SK-N-SH (cell line): ENCODE results near the gene NTM. TPM values are rescaled to one million over a fixed set of nuclear protein-coding genes. Genes with fewer than 3 reads are reported as not detected.

Experiments used
- CTCF ChIA-PET: fragments of 300-600, 350-600 bp; formaldehyde crosslinking; extraction: SDS; loops from one replicate; lab custom pipeline; 2021; lab: Yijun Ruan, JAX
- POLR2A ChIA-PET: fragments of 350-600 bp; sonication (Branson Sonifier 250); formaldehyde crosslinking; extraction: SDS; loops from one replicate; lab custom pipeline; 2020; ENCODE audit warnings: antibody characterized with exemption, inconsistent platforms; lab: Yijun Ruan, JAX
- DNase-seq: peaks from one replicate; pipeline ENCODE4 v3.0.0; 2012
- H2AFZ ChIP-seq: fragments of 200-600 bp; sonication (generic); 2 replicates; pipeline ENCODE4 v1.8.1; 2016; ENCODE audit warnings: antibody characterized with exemption, mild to moderate bottlenecking, low read depth
- H3F3A ChIP-seq: fragments of 200-600 bp; sonication (generic); replicated peaks from 2 replicates; pipeline ENCODE3; 2016; ENCODE audit warnings: antibody characterized with exemption, mild to moderate bottlenecking; ENCODE audit not compliant: insufficient read depth
- H3K27ac ChIP-seq, 2 experiments: fragments of 200-500 bp in 1 of 2; fragments of 200-600 bp in 1 of 2; sonication (Bioruptor generic) in 1 of 2; sonication (generic), shearing (Covaris generic) in 1 of 2; 2 replicates each; pipeline versions ENCODE4 v1.5.1 to v1.6.1; 2014 to 2016; ENCODE audit warnings: low read depth in 2 of 2, inconsistent platforms in 1 of 2, low read length in 1 of 2, mild to moderate bottlenecking in 1 of 2, mixed read lengths in 1 of 2
- H3K27me3 ChIP-seq: fragments of 200-600 bp; sonication (generic), shearing (Covaris generic); 2 replicates; pipeline ENCODE4 v1.6.1; 2016; ENCODE audit warnings: mixed run types; ENCODE audit not compliant: insufficient read depth
- H3K36me3 ChIP-seq, 2 experiments: fragments of 200-500 bp in 1 of 2; fragments of 200-600 bp in 1 of 2; sonication (Bioruptor generic) in 1 of 2; sonication (generic) in 1 of 2; replicated peaks in 1 of 2; 2 replicates each; pipeline versions ENCODE3 to v1.5.1; 2014 to 2016; ENCODE audit warnings: low read length in 1 of 2, mild to moderate bottlenecking in 1 of 2; ENCODE audit not compliant: insufficient read depth in 2 of 2, control insufficient read depth in 1 of 2
- H3K4me1 ChIP-seq, 2 experiments: fragments of 200-500 bp in 1 of 2; fragments of 200-600 bp in 1 of 2; sonication (Bioruptor generic) in 1 of 2; sonication (generic), shearing (Covaris generic) in 1 of 2; 2 replicates each; pipeline versions ENCODE4 v1.5.1 to v1.6.1; 2014 to 2016; ENCODE audit warnings: low read depth in 1 of 2, low read length in 1 of 2, mixed run types in 1 of 2; ENCODE audit not compliant: insufficient read depth in 2 of 2, control insufficient read depth in 1 of 2
- H3K4me2 ChIP-seq: fragments of 200-600 bp; sonication (generic), shearing (Covaris generic); 2 replicates; pipeline ENCODE4 v1.6.1; 2017; ENCODE audit warnings: mixed run types
- H3K4me3 ChIP-seq, 2 experiments: fragments of 200-500 bp in 1 of 2; fragments of 200-600 bp in 1 of 2; sonication (Bioruptor generic) in 1 of 2; sonication (generic), shearing (Covaris generic) in 1 of 2; 2 replicates each; pipeline versions ENCODE4 v1.5.1 to v1.8.1; 2014 to 2016; ENCODE audit warnings: low read depth in 2 of 2, inconsistent platforms in 1 of 2, low read length in 1 of 2, mild to moderate bottlenecking in 1 of 2, mixed read lengths in 1 of 2, moderate library complexity in 1 of 2
- H3K79me2 ChIP-seq: fragments of 200-600 bp; sonication (generic); 2 replicates; pipeline ENCODE4 v1.8.1; 2017; ENCODE audit warnings: mild to moderate bottlenecking; ENCODE audit not compliant: insufficient read depth
- H3K9ac ChIP-seq: fragments of 200-600 bp; sonication (generic); 2 replicates; pipeline ENCODE4 v1.6.1; 2017; ENCODE audit warnings: mixed run types
- H3K9me2 ChIP-seq: fragments of 200-600 bp; sonication (generic); 2 replicates; pipeline ENCODE4 v1.6.1; 2017; ENCODE audit warnings: mixed run types
- H3K9me3 ChIP-seq: fragments of 200-600 bp; sonication (generic); 2 replicates; pipeline ENCODE4 v1.6.1; 2017; ENCODE audit warnings: mixed run types, mild to moderate bottlenecking, moderate library complexity
- H4K20me1 ChIP-seq: fragments of 200-600 bp; sonication (generic); 2 replicates; pipeline ENCODE4 v1.6.1; 2017; ENCODE audit warnings: mild to moderate bottlenecking, mixed run types; ENCODE audit not compliant: insufficient read depth
- CHD2 ChIP-seq: fragments of 150-350 bp; IDR thresholded peaks from 2 replicates; pipeline ENCODE4 v1.6.1; 2018; ENCODE audit warnings: low read length; ENCODE audit not compliant: partially characterized antibody
- EP300 ChIP-seq, 2 experiments: IDR thresholded peaks; 2 replicates each; pipeline versions ENCODE4 v1.4.0 to v1.6.1; 2012; ENCODE audit warnings: borderline replicate concordance in 1 of 2, low read depth in 1 of 2, low read length in 1 of 2
- EZH2phosphoT487 ChIP-seq: fragments of 200-600 bp; sonication (generic); IDR thresholded peaks from 2 replicates; pipeline ENCODE4 v1.6.1; 2017; ENCODE audit warnings: low read depth, mixed run types, mild to moderate bottlenecking, antibody characterized with exemption, moderate library complexity, borderline replicate concordance
- FOSL2 ChIP-seq: IDR thresholded peaks from 2 replicates; pipeline ENCODE4 v1.4.0; 2012; ENCODE audit warnings: low read depth, mild to moderate bottlenecking, moderate library complexity, borderline replicate concordance
- GABPA ChIP-seq: IDR thresholded peaks from 2 replicates; pipeline ENCODE4 v1.4.0; 2012; ENCODE audit warnings: low read depth, mild to moderate bottlenecking
- MEF2A ChIP-seq: IDR thresholded peaks from 2 replicates; pipeline ENCODE4 v1.4.0; 2012; ENCODE audit warnings: low read depth, borderline replicate concordance
- NRF1 ChIP-seq: IDR thresholded peaks from 2 replicates; pipeline ENCODE4 v1.6.1; 2012; ENCODE audit warnings: low read depth, mild to moderate bottlenecking, low read length
- PBX3 ChIP-seq: IDR thresholded peaks from 2 replicates; pipeline ENCODE4; 2012
- REST ChIP-seq: IDR thresholded peaks from 2 replicates; pipeline ENCODE4 v1.6.1; 2012; ENCODE audit warnings: mild to moderate bottlenecking, low read depth, low read length, moderate library complexity
- RXRA ChIP-seq: IDR thresholded peaks from 2 replicates; pipeline ENCODE4 v1.4.0; 2012; ENCODE audit warnings: low read depth, mild to moderate bottlenecking, borderline replicate concordance
- SIN3A ChIP-seq: IDR thresholded peaks from 2 replicates; pipeline ENCODE4 v1.6.1; 2012; ENCODE audit warnings: low read depth, mild to moderate bottlenecking, low read length, moderate library complexity, borderline replicate concordance
- SMC3 ChIP-seq: IDR thresholded peaks from 2 replicates; pipeline ENCODE4 v1.6.1; 2012; ENCODE audit warnings: low read depth, low read length, improper control_type of control experiment
- TAF1 ChIP-seq: IDR thresholded peaks from 2 replicates; pipeline ENCODE4 v1.6.1; 2012; ENCODE audit warnings: low read depth, mild to moderate bottlenecking, low read length, moderate library complexity, borderline replicate concordance
- TEAD4 ChIP-seq: IDR thresholded peaks from 2 replicates; pipeline ENCODE4 v1.4.0; 2012; ENCODE audit warnings: mild to moderate bottlenecking, borderline replicate concordance; ENCODE audit not compliant: insufficient read depth
- ZBTB33 ChIP-seq: IDR thresholded peaks from 2 replicates; pipeline ENCODE4 v1.4.0; 2012; ENCODE audit warnings: low read depth, borderline replicate concordance
- WGBS: methylation state at CpG from one replicate; pipeline ENCODE4 v1.1.6; 2017; ENCODE audit warnings: low lambda C conversion rate; 5-methylcytosine and 5-hydroxymethylcytosine counted together
- polyA plus RNA-seq, 3 experiments: library from polyadenylated mRNA; depleted of rRNA; stranded (reverse); fragments of >200 nt; gene quantifications; 2 replicates each; pipeline ENCODE4 v1.2.3, GENCODE V29; 2012

The NTM gene
- polyA plus RNA-seq, 1 of the 3 experiments (the other 2 are of a cell fraction), result 20.0 TPM

GRCh38 chr11:131823772-131824171 lies 453.4 kb downstream of the NTM start (continued):
- no peak for TF ChIP-seq REST
- TF ChIP-seq EZH2phosphoT487, result no peak
- TF ChIP-seq PBX3, result no peak
- TF ChIP-seq EP300 (IDR thresholded peaks at IDR 0.05; ENCODE audit: borderline replicate concordance in 1 of 2, low read depth in 1 of 2, low read length in 1 of 2), result no peak
- TF ChIP-seq SIN3A, result no peak
- TF ChIP-seq FOSL2, result no peak

- no peak for DNase-seq
- H3K27ac ChIP-seq, result no peak overlapping the region
- no peaks in the 10 kb centered on the region for H4K20me1 ChIP-seq
- WGBS, result 31% methylated on average over 3 of the region's 3 CpGs
- no peaks in the 10 kb centered on the region for H3K36me3 ChIP-seq
- no peaks in the 10 kb centered on the region for H3K79me2 ChIP-seq
- CTCF ChIA-PET, result interaction anchor here (1.0 kb wide), 2 partner anchors 22 to 77 kb away, joined by 3 to 5 read pairs; no protein-coding TSS in a partner anchor
- no peaks in the 10 kb centered on the region for H3K4me1 ChIP-seq
- no peaks in the 10 kb centered on the region for H3K9me3 ChIP-seq
- no peak overlapping the region for H3K9ac ChIP-seq
- no peak overlapping the region for H2AFZ ChIP-seq
- no peaks in the 10 kb centered on the region for H3K9me2 ChIP-seq
- H3K4me2 ChIP-seq, result no peak overlapping the region
- peaks cover 25% of the 10 kb centered on the region for H3K27me3 ChIP-seq
- H3K4me3 ChIP-seq, result no peak overlapping the region
- H3F3A ChIP-seq, result no peaks in the 10 kb centered on the region
- TF ChIP-seq GABPA (no peak), REST (no peak), CHD2 (no peak), ZBTB33 (no peak), EP300 (IDR thresholded peaks at IDR 0.05; ENCODE audit: borderline replicate concordance in 1 of 2, low read depth in 1 of 2, low read length in 1 of 2) (no peak), SMC3 (no peak), PBX3 (no peak), TAF1 (no peak), TEAD4 (no peak), RXRA (no peak), NRF1 (no peak), MEF2A (no peak)
- POLR2A ChIA-PET, result no interaction called here
Observed at GRCh38 chr11:131824771-131825170, 454.4 kb downstream of the NTM start.
